Nephron progenitor cell (in vitro differentiated cells): ENCODE data around the gene KANSL1.
A peak's percentile ranks its signal among the peaks of the same experiment; 100 is the strongest.

Experiments
- DNase-seq: peaks from one replicate; pipeline ENCODE4 v3.0.0; 2021
- H3K27ac Mint-ChIP-seq: 2 replicates; pipeline ENCODE4 v1.8.0; 2021; ENCODE audit warnings: mild to moderate bottlenecking, moderate library complexity, mixed read lengths
- H3K27me3 Mint-ChIP-seq: 2 replicates; pipeline ENCODE4 v1.8.0; 2021; ENCODE audit warnings: mild to moderate bottlenecking, low read depth, mixed read lengths; ENCODE audit not compliant: poor library complexity
- H3K36me3 Mint-ChIP-seq: 2 replicates; pipeline ENCODE4 v1.8.0; 2021; ENCODE audit warnings: low read depth, mixed read lengths
- H3K4me1 Mint-ChIP-seq: 2 replicates; pipeline ENCODE4 v1.8.0; 2021; ENCODE audit warnings: mixed read lengths
- H3K4me3 Mint-ChIP-seq: 2 replicates; pipeline ENCODE4 v1.8.0; 2021; ENCODE audit warnings: mild to moderate bottlenecking, moderate library complexity, mixed read lengths
- H3K9me3 Mint-ChIP-seq: 2 replicates; pipeline ENCODE4 v1.8.0; 2021; ENCODE audit warnings: mild to moderate bottlenecking, moderate library complexity, mixed read lengths
- TF ChIP-seq, protein P1 (sequence below): fragments of 200-600 bp; sonication (generic); IDR thresholded peaks from 2 replicates; pipeline ENCODE4 v1.5.0; 2021; ENCODE audit warnings: antibody characterized with exemption

Gene KANSL1

DNA sequence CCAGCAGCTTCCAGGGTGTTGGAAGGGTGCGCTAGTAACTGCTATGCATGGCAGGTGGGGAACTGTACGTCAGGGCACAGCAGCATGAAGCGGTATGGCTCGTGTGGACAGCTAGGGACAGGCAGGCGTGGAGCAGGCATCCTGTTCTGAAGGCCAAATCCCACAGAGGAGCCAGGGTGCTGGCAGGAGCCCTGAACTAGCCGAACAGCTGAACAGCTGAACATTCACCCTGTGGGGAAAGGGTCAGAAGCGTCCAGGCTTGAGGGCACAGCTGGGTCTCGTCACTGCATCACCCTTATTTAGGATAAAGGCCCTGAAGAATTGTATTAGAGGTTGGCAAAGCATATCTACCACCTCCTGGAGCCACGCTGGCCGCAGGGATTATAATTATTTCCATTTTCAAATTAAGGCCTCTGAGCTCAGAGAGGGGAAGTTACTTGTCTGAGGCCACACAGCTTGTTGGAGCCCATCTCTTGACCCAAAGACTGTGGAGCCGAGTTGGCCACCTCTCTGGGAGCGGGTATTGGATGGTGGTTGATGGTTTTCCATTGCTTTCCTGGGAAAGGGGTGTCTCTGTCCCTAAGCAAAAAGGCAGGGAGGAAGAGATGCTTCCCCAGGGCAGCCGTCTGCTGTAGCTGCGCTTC, 197.5 kb downstream of the KANSL1 start:
- Mint-ChIP-seq H3K4me1 (peaks cover 27% of the 10 kb centered on the region), H3K36me3 (no peaks in the 10 kb centered on the region), H3K4me3 (no peak overlapping the region), H3K9me3 (no peaks in the 10 kb centered on the region), H3K27me3 (peaks cover 2% of the 10 kb centered on the region), H3K27ac (peak overlapping the region; percentile 6)
- TF ChIP-seq, protein P1, sequence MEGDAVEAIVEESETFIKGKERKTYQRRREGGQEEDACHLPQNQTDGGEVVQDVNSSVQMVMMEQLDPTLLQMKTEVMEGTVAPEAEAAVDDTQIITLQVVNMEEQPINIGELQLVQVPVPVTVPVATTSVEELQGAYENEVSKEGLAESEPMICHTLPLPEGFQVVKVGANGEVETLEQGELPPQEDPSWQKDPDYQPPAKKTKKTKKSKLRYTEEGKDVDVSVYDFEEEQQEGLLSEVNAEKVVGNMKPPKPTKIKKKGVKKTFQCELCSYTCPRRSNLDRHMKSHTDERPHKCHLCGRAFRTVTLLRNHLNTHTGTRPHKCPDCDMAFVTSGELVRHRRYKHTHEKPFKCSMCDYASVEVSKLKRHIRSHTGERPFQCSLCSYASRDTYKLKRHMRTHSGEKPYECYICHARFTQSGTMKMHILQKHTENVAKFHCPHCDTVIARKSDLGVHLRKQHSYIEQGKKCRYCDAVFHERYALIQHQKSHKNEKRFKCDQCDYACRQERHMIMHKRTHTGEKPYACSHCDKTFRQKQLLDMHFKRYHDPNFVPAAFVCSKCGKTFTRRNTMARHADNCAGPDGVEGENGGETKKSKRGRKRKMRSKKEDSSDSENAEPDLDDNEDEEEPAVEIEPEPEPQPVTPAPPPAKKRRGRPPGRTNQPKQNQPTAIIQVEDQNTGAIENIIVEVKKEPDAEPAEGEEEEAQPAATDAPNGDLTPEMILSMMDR = no peak
- no peak for DNase-seq

DNA sequence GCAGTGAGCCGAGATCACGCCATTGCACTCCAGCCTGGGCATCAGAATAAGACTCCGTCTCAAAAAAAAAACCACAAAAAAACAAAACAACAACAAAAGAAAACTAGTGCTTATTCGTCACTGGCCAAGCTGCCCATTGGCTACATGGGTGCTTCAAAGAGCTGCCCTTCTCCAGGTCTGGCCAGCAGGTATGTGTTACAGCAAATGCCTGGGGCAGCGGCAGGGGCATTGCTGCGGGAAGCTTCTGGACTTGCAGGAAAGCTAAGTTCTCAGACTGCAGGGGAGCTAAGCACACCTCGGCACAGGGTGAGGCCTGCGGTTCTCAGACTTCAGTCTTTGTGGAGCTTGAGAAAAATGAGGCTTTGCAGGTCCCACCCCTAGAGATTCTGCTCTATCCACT, 198.2 kb downstream of the KANSL1 start:
- no peak for DNase-seq
- H3K36me3 Mint-ChIP-seq = no peaks in the 10 kb centered on the region
- TF ChIP-seq, protein P1 = no peak
- H3K4me3 Mint-ChIP-seq = no peak overlapping the region
- H3K4me1 Mint-ChIP-seq = peaks cover 27% of the 10 kb centered on the region
- H3K27me3 Mint-ChIP-seq = peaks cover 2% of the 10 kb centered on the region
- H3K9me3 Mint-ChIP-seq = peaks cover 1% of the 10 kb centered on the region
- H3K27ac Mint-ChIP-seq = peak overlapping the region; percentile 6

DNA sequence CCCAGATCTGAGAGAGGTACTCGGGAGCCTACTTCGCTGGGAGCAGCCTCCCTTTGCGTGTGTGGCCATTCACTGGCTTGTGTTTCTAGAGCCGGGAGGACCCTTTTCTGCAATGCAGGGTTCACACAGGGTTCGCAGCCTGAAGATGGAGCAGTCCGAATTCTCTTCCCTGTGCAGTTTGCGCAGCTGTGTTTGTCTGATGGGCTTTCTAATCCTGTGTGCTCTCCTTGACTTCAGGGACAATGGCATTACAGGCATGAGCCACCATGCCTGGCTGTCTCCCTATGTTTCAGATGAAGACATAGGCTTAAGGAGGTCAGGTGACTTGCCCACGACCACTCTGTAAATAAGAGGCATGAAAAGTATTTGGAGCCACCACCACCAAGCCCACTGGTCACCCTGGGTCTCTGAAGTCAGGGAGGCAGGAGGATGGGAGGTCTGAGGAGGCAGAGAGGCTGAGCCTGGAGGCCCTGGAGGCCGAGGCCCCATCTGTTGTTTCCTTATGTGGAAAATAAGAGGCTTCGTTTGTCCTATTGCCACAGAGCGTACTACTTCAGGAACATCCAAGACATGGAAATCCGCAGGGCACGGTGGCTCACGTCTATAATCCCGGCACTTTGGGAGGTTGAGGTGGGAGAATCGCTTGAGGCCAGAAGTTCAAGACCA, 199.1 kb downstream of the KANSL1 start:
- Mint-ChIP-seq H3K27ac (peak overlapping the region; percentile 54), H3K4me1 (peaks cover 19% of the 10 kb centered on the region), H3K4me3 (no peak overlapping the region), H3K9me3 (peaks cover 7% of the 10 kb centered on the region), H3K36me3 (no peaks in the 10 kb centered on the region), H3K27me3 (no peaks in the 10 kb centered on the region)
- DNase-seq = no peak
- TF ChIP-seq, protein P1 = no peak

DNA sequence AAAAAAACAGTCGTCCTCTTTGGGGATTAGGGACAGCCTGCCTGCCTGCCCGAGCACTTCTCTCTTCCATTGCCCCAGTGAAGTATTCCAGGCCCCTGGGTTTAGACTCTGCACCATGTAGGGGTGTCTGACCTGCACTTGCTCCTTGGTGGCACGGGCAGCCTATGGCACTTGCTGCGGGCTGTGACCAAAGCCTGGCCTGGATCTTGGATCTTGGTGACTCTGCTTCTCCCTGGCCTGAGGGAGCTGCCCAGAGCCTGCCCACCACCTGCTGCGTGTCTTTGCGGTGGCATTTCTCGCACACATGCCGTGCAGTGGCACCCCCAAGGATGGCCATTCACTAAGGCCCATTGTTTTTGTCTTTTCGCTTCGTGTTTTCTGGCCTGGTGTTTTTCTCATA, 200.3 kb downstream of the KANSL1 start:
- no peak overlapping the region for H3K27ac Mint-ChIP-seq
- peaks cover 10% of the 10 kb centered on the region for H3K9me3 Mint-ChIP-seq
- H3K4me1 Mint-ChIP-seq = peaks cover 15% of the 10 kb centered on the region
- no peak overlapping the region for H3K4me3 Mint-ChIP-seq
- H3K36me3 Mint-ChIP-seq = no peaks in the 10 kb centered on the region
- DNase-seq = no peak
- TF ChIP-seq, protein P1 = no peak
- no peaks in the 10 kb centered on the region for H3K27me3 Mint-ChIP-seq

DNA sequence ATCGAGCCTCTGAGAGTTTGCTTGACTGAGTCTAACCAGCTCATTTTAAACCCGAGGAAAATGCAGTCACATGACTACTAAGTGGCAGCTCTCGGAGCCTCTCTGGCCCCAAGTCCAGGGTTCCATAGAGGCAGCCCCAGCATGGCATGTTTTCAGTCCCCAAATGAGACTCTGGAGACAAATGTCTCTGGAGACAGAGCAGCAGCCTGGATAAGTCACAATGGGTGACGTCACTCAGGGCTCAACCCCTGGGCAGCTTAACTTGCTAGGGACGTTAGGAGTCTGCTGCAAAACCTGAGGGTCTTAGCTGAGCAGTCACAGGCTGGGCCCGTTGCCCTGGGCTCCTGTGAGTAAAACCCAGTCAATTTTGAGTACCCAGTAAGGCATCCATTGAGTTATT, 201.1 kb downstream of the KANSL1 start:
- Mint-ChIP-seq H3K27me3 (no peaks in the 10 kb centered on the region), H3K36me3 (no peaks in the 10 kb centered on the region), H3K4me3 (no peak overlapping the region), H3K9me3 (peaks cover 10% of the 10 kb centered on the region), H3K27ac (no peak overlapping the region), H3K4me1 (peaks cover 15% of the 10 kb centered on the region)
- TF ChIP-seq, protein P1 = no peak
- no peak for DNase-seq

DNA sequence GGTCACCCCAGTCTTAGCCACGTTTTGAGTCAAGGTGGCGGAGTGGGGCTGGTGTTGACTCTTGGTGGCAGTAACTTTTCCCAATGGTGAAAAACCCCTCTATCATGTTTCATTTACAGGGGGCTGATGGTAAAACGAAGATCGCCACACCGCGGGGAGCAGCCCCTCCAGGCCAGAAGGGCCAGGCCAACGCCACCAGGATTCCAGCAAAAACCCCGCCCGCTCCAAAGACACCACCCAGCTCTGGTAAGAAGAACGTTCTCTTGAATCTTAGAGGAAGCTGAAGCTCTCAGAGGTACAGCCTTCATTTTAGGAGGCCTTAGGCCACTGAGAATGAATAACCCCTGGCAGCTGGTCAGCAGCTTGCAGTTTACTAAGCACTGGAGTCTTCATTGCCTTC, 201.9 kb downstream of the KANSL1 start:
- no peaks in the 10 kb centered on the region for H3K36me3 Mint-ChIP-seq
- TF ChIP-seq, protein P1 = no peak
- no peak for DNase-seq
- no peaks in the 10 kb centered on the region for H3K27me3 Mint-ChIP-seq
- no peak overlapping the region for H3K4me3 Mint-ChIP-seq
- no peak overlapping the region for H3K27ac Mint-ChIP-seq
- peaks cover 10% of the 10 kb centered on the region for H3K9me3 Mint-ChIP-seq
- peaks cover 15% of the 10 kb centered on the region for H3K4me1 Mint-ChIP-seq
